ENCODE results near the gene AGTRAP.

AGTRAP gene

DNA sequence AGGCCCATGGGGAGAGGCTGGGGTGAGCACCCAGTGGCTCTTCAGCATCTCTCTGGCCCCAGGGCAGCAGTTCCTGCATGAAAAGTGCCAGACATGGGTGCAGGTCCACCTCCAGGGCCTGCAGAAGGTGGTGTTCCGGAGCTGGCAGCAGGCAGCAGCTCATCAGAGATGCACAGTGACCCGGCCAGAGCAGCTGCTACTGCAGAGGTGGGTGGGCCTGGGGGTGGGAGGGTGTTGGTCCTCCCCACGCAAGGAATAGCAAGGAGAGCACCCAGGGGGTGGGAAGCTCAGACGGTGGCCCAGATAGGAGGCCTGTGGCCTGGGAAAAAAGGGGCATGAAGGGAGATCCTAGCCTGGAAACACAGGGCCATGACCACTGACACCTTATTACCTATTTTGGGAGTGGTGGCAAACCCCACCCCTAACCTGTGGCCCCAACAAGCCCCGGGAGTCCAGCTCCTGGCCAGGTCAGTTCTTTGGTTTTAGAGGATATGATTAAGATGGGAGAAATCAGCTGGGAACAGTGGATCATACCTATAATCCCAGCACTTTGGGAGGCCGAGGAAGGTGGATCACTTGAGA lies 46.3 kb downstream of the AGTRAP start:
- Histone ChIP-seq H3K9me3 (no peaks in the 10 kb centered on the region), H3K4me1 (ENCODE audit: control insufficient read depth in 1 of 2, insufficient read depth in 1 of 2, low read depth in 1 of 2, low read length in 1 of 2) (no peaks in the 10 kb centered on the region), H3K27me3 (peaks cover 17% of the 10 kb centered on the region), H3K27ac (no peak overlapping the region), H3K4me3 (ENCODE audit: low read depth in 1 of 2, low read length in 1 of 2) (no peak overlapping the region), H3K36me3 (no peaks in the 10 kb centered on the region)
- TF ChIP-seq, protein P1, sequence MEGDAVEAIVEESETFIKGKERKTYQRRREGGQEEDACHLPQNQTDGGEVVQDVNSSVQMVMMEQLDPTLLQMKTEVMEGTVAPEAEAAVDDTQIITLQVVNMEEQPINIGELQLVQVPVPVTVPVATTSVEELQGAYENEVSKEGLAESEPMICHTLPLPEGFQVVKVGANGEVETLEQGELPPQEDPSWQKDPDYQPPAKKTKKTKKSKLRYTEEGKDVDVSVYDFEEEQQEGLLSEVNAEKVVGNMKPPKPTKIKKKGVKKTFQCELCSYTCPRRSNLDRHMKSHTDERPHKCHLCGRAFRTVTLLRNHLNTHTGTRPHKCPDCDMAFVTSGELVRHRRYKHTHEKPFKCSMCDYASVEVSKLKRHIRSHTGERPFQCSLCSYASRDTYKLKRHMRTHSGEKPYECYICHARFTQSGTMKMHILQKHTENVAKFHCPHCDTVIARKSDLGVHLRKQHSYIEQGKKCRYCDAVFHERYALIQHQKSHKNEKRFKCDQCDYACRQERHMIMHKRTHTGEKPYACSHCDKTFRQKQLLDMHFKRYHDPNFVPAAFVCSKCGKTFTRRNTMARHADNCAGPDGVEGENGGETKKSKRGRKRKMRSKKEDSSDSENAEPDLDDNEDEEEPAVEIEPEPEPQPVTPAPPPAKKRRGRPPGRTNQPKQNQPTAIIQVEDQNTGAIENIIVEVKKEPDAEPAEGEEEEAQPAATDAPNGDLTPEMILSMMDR (IDR thresholded peaks at IDR 0.05), result no peak

DNA sequence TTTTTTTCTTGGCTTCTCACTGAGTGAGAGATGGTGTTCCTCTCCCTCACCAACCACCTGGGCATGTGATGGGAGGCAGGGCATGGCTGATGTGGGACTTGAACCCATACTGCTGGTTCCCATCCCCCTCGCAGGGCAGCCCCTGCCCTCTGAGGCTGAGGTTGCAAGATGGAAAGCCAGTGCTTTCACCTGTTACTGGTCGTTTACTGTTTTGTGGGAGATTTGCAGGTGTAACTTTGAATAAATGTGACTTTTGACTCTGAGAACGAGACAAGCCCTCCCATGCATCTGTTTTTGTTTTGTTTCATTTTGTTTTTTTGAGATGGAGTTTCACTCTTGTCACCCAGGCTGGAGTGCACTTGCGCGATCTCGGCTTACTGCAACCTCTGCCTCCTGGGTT lies 47.6 kb downstream of the AGTRAP start:
- Histone ChIP-seq H3K36me3 (no peaks in the 10 kb centered on the region), H3K4me1 (ENCODE audit: control insufficient read depth in 1 of 2, insufficient read depth in 1 of 2, low read depth in 1 of 2, low read length in 1 of 2) (no peaks in the 10 kb centered on the region), H3K27ac (no peak overlapping the region), H3K27me3 (peaks cover 17% of the 10 kb centered on the region), H3K4me3 (ENCODE audit: low read depth in 1 of 2, low read length in 1 of 2) (no peak overlapping the region), H3K9me3 (no peaks in the 10 kb centered on the region)
- TF ChIP-seq, protein P1 (IDR thresholded peaks at IDR 0.05), result no peak

DNA sequence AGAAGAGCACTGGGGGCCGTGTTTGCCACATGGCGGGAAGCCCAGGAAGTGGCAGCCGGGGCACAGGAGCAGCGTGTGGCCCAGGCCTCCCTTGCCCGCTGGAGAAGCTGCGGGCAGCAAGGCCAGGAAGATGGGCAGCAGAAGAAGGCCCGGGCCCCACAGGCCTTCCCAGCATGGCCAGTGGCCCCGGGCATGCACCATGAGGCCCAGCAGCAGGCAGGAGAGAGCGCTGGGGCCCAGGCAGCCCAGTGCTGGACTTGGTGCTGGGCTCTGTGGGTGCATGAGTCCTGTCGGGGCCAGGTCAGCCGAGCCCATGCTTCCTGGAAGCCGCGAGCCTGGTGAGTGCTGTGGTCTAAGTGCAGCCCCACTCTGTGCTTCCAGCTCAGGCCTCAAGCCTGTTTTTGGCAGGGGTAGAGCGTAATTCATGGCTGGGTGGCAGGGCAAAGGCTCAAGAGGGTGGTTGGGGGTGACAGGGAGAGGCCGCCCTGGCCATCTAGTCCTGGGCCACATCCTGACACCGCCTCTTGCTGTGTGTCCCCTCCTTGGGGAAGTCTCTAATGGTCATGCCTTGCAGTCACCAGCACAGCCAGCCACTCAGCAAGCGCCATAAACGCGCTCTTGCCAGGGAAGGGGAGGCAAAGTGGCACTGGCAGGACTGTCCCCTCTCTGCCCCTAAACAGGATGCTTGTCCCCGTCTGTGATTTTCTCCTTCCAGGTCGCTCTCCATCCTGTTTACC lies 48.5 kb downstream of the AGTRAP start:
- peaks cover 17% of the 10 kb centered on the region for H3K27me3 ChIP-seq
- H3K27ac ChIP-seq, result no peak overlapping the region
- H3K36me3 ChIP-seq, result peaks cover 6% of the 10 kb centered on the region
- no peaks in the 10 kb centered on the region for H3K9me3 ChIP-seq
- no peaks in the 10 kb centered on the region for H3K4me1 ChIP-seq (ENCODE audit: control insufficient read depth in 1 of 2, insufficient read depth in 1 of 2, low read depth in 1 of 2, low read length in 1 of 2)
- TF ChIP-seq, protein P1 (IDR thresholded peaks at IDR 0.05), result no peak
- no peak overlapping the region for H3K4me3 ChIP-seq (ENCODE audit: low read depth in 1 of 2, low read length in 1 of 2)

DNA sequence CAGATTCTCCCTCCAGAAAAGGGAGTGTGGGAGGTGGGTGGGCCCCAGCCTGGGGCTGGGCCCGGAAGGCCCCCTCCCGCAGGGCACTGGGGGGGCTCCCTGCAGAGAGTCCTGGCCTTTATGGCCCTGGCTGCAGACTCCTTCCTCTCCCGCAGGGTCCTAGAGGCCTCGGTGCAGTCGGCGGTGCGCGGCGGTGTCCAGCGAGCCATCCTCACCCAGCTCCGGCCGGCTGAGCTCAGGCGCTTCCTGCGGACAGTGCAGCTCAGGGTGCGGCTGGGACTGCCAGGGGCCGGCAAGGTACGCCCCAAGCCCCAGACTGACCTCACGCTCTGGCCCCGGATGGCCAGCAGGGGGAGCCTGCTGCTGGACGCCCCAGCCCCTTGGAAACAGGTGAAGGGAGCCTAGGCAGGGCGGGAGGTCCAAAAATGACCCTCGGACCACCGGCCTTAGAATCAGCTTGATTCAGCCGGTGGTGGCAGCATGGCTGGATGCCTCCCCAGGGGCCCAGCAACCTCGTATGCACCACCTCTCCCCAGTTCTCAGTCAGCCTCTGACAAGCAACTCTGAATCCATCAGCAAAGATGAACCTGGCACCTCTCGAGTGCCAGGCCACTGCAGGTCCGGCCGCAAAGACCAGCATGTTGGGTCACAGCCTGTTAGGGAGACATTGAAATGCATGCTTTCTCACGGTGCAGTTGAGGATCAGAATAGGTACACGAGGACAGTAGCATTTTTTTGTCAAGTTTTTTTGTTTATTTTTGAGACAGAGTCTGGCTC lies 49.2 kb downstream of the AGTRAP start:
- Histone ChIP-seq H3K36me3 (peaks cover 13% of the 10 kb centered on the region), H3K9me3 (no peaks in the 10 kb centered on the region), H3K4me3 (ENCODE audit: low read depth in 1 of 2, low read length in 1 of 2) (peak overlapping the region in 1 of 2 experiments; percentile 16), H3K27ac (no peak overlapping the region), H3K27me3 (peaks cover 17% of the 10 kb centered on the region), H3K4me1 (ENCODE audit: control insufficient read depth in 1 of 2, insufficient read depth in 1 of 2, low read depth in 1 of 2, low read length in 1 of 2) (no peaks in the 10 kb centered on the region)
- TF ChIP-seq, protein P1 (IDR thresholded peaks at IDR 0.05), result peak; percentile 80

DNA sequence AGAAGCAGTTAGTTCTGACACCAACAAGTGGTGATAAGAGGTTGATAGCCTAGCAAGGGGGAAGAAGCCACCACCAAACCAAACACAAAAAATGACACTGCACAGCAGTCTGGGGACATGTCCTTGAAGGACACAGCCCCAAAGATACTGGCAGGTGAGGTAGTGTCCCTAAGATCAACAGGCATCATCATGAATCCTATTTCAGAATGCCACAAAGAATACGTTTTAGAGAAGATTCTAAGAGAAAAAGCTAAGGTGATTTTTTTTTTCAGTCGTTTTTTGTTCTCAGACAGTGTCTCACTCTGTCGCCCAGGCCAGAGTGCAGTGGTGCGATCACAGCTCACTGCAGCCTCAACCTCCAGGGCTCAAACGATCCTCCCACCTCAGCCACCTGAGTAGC lies 50.2 kb downstream of the AGTRAP start:
- no peak overlapping the region for H3K27ac ChIP-seq
- peaks cover 23% of the 10 kb centered on the region for H3K36me3 ChIP-seq
- H3K4me3 ChIP-seq (ENCODE audit: low read depth in 1 of 2, low read length in 1 of 2), result no peak overlapping the region
- peaks cover 17% of the 10 kb centered on the region for H3K27me3 ChIP-seq
- no peaks in the 10 kb centered on the region for H3K4me1 ChIP-seq (ENCODE audit: control insufficient read depth in 1 of 2, insufficient read depth in 1 of 2, low read depth in 1 of 2, low read length in 1 of 2)
- no peaks in the 10 kb centered on the region for H3K9me3 ChIP-seq
- TF ChIP-seq, protein P1 (IDR thresholded peaks at IDR 0.05), result no peak
